Fibroblast of the aortic adventitia (primary cell): ENCODE measurements around the gene SPSB1. TPM values are rescaled to one million over a fixed set of nuclear protein-coding genes. Genes with fewer than 3 reads are reported as not detected.

Experiments used
- DNase-seq: peaks from one replicate; pipeline ENCODE4 v3.0.0-alpha.2; 2010; ENCODE audit warnings: low read depth
- H3K4me3 ChIP-seq: 2 replicates; pipeline ENCODE4 v1.5.1; 2011; ENCODE audit warnings: low read depth, mild to moderate bottlenecking, control low read depth, low read length, moderate library complexity
- CTCF ChIP-seq: IDR thresholded peaks from 2 replicates; pipeline ENCODE4 v1.5.1; 2011; ENCODE audit warnings: mild to moderate bottlenecking, low read length, control low read depth, inconsistent platforms; ENCODE audit not compliant: insufficient read depth
- total RNA-seq: library from RNA; depleted of rRNA; stranded (reverse); fragments of >200 nt; gene quantifications from 2 replicates; pipeline ENCODE4 v1.2.3, GENCODE V29; 2012; ENCODE audit warnings: low replicate concordance

SPSB1 gene
- total RNA-seq, 1 donor: 37.6 TPM

- no peak for TF ChIP-seq CTCF
- no peak for DNase-seq
- H3K4me3 ChIP-seq: no peak overlapping the region
Measured at GRCh38 chr1:9313576-9313975, 20.9 kb downstream of the SPSB1 start.

- TF ChIP-seq CTCF: no peak
- H3K4me3 ChIP-seq: no peak overlapping the region
- no peak for DNase-seq
Measured at GRCh38 chr1:9314111-9314510, 21.4 kb downstream of the SPSB1 start.

- H3K4me3 ChIP-seq: no peak overlapping the region
- no peak for DNase-seq
- TF ChIP-seq CTCF: no peak
Measured at GRCh38 chr1:9314711-9315379, 22.2 kb downstream of the SPSB1 start.

- peak; percentile 36 for DNase-seq
- no peak overlapping the region for H3K4me3 ChIP-seq
- TF ChIP-seq CTCF: no peak
Measured at GRCh38 chr1:9315411-9316079, 22.9 kb downstream of the SPSB1 start.

- DNase-seq: no peak
- TF ChIP-seq CTCF: no peak
- H3K4me3 ChIP-seq: no peak overlapping the region
Measured at GRCh38 chr1:9316080-9316444, 23.4 kb downstream of the SPSB1 start.

- DNase-seq: no peak
- no peak overlapping the region for H3K4me3 ChIP-seq
- TF ChIP-seq CTCF: no peak
Measured at GRCh38 chr1:9316512-9316911, 23.8 kb downstream of the SPSB1 start.
